ENCODE results near the gene EPB42.
"Not testable (repeated sequence)": the region's sequence is repeated elsewhere in the genome, so short reads cannot be mapped to it uniquely, and the experiment has no call there.

EPB42 gene

DNA sequence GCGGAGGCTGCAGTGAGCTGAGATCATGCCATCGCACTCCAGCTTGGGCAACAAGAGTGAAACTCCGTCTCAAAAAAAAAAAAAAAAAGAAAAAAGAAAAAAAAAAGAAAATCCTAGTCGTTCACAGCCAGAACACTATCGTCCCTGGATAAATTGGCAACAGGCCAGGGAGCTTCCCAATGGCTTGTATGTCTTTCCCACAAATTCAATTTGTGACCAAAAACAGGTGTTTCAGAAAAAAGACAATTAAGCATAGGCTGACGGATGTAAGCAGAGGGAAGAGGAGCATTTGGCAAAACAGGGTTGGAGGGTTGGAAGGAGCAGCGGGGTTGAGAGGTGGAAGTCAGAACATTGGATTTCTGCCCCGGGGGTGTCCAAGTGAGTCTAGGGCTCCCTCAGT, 8.5 kb downstream of the EPB42 start:
- DNase-seq (ENCODE audit: low read depth in 2 of 2): no peak

DNA sequence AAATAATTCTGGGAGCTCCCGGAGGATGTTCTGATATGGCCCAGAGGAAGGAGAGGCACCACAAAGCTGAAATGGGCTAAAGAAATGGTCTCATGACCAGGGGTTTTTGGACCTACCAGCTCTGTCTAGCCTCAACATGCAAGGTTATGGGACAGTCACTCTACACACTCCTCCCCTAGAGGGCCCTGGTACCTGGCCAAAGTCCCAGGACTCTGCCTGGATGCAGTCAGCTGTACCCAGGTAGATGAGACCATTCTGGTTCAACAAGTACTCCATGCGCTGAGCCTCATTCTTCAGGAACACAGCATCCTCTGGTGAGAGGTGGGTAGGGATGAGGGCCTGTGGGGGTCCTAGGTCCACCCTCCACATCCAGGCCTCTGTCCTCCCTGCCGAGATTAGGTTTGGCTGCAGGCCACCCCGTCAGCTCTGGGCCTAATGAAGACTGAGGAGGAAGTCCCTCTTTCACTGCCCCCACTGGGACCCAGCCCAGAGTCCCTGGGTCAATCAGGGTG, 9.5 kb downstream of the EPB42 start:
- DNase-seq (ENCODE audit: low read depth in 2 of 2): no peak

DNA sequence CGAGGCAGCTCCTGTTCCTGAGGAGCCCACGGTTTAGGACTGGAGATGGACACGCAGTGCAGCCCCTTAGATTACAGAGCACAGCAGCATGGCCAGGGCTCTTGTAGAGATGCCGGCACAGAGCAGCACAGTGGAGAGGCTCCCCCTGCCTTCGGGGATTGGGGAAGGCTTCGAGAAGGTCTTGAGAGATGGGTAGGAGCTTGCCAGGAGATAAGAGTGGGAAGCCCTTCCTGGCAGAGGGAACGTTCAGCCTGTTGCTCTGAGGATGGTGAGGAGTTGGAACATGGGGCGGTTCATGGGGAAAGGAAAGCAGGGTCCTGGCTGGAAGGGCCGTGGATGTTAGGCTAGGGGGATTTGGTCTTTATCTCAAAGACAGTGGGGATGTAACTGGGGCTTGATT, 10.0 kb downstream of the EPB42 start:
- DNase-seq (ENCODE audit: low read depth in 2 of 2): no peak

DNA sequence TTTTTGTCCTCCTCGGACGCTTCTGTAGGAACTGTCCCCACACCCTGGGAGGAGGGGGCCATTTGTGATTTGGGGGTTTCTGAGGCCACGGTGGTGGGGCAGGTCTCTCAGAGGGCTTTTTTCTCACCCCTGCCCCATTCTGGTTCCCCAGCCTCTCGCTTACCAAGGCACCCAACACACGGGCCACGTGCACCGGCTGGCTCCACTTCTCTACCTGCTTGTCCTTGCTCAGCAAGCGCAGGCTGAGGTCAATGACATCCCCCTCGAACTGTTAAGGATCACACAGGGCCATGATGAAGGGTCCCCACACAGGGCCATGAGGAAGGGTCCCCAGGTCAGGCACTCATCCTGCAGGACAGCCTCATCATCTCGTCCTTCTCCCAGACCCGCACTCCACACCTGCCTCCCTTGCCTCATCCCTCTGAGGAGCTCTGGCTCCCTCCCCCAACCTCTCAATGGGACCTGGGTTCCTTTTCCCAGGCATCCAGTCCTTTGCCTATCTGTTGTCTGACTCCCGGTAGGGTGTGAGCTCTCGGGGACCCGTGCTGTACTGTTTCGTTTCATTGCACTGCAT, 10.6 kb downstream of the EPB42 start:
- no peak for DNase-seq (ENCODE audit: low read depth in 2 of 2)

DNA sequence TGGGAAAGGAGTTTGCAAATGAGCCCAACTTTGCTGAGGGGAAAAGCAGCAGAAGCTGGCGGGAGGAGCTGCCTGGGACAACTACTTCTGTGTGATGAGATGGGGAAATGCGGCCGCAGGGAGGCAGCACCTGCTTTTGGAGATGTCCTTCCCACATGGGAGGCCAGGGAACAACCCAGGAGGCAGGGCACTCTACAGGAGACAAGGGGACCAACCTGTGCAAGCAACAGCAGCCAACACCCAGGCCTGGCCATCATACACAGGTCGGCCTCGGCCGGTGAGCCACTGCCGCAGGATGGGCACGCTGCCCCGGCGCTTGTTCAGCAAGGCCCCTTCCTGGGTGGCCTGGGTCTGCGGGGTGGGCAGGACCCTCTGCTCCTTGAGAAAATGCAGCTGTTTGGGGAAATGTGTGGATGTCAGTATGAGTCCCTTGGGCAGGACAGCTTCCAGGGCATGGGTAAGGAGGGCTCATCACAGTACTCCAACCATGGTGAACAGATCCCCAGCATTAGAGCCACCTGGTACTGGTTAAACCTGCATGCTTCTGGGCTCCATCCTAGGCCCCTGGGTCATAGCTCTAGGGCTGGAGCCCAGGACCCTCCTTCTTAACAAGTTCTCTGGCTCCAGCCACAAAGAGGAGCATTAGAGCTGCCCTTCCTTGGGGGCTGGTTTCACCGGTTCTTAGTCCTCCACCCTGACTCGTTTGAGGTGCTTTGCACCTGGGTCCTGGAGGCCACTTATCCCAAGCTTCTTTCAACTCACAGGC, 11.6 kb downstream of the EPB42 start:
- DNase-seq (ENCODE audit: low read depth in 2 of 2): no peak

DNA sequence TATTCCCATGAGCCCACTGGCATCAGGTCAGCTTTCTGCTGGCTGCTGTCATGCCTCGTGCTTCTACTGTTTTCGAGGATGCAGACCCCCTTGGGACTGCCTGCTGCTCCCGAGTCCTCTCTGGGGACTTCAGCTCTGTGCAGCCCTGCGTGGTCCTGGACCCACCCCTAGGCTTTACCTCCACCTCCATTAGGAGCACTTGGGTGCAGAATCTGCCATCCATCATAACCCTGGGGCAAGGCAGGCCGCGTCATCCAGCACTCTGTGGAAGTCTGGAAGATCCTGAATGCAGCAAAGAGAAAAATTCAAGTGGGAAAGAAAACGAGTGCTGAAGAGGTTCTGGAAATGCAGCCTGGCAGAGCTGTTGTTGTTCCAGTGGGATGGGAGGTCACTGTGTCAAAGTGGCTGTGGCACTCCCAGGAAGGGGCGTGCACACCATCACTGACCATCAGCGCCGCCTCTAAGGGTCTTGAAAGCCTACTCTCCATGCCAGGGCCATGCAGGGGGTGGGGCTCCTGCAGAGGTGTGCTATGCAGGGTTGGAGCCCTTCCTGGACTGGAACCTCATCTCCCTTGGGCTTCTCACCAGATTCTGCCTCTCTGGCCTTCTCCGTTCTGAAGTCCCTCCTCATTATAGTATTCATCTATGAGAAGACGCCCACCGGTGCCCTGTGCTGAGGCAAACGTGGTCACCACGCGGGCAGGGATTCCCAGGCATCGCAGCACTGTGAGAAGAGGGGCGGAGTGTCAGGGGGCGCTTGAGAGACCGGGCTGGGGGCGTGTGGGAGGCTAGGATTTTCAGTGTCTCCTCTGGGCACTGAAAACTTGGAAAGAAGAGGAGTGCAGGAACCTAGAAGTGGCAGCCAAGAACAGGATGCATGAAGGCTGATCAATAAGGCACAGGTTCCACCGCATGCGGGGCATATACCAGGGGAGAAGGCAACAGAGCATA, 12.5 kb downstream of the EPB42 start:
- no peak for DNase-seq (ENCODE audit: low read depth in 2 of 2)

DNA sequence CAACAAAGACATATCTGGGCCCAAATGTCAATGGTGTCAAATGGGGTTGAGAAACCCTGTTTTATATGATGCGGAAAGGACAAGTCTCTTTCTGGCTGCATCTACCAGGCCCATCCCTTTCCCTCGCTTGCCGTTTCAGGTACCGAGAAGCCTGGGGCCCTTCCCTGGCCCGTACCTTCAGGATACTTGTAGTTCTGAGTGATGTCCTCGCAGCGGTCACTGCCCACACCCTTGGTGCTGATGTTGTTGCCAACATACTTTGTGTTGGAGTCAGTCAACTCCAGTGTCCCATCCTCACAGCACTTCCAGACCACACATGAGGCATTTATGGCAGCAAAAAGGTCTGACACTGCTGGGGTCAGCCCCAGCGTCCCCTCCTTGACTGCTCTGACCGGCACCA, 13.8 kb downstream of the EPB42 start:
- DNase-seq (ENCODE audit: low read depth in 2 of 2): no peak

DNA sequence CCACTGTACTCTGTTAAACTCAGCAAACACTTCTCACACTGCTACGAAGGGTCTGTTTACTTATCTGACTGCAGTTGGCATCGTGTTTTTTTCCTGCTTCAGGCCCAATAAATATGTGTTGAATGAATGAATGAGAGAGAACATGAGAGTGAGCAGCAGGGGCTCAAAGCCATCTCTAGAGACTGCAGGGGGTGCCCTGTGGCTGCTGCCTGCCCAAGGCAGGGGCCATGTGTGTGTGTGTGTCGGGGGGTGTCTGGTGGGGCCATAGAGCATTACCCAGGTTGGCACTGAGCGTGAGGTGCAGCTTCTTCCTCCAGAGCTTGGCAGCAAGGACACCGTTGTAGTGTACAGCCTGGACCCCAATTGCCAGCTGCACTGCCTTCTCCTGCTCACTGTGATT, 14.8 kb downstream of the EPB42 start:
- no peak for DNase-seq (ENCODE audit: low read depth in 2 of 2)

DNA sequence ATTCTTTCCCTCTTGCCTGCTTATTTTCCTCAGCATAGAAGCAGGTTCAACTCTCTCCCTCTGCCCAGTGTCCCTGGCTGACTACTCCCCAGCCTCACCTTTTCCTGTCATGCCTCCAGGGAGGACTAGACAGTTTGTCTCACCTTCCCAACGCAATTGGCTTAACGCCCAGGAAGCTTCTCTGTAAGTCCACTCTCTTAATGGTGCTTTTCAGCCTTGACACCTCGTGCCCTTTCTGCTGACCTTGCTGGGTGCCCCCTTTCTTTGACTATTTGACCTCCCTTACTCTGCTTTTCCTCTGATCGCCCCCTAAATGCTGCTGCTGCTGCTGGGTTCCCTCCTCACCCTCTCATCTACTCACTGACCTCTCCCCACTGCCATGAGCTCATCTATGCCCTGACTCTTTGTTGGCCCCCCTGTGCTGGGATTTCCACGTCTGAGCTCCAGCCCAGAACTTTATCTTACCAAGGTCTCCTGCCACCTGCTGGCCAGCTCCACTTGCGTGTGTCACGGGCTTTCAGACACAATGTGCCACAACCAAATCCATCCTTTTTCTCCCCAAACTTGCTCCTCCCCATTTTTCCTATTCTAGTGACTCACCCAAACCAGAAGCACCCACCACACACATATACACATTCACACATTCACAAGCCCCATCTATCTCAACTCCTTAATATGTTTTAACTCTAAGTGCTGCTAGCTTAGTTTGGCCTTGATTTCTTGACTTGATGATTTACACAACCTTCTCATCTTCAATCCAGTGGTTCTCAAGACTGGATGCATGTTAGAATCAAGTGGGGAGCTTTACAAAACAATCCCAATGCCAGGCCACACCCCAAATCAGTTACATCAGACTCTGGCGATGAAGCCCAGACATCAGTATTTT, 16.6 kb downstream of the EPB42 start:
- no peak for DNase-seq (ENCODE audit: low read depth in 2 of 2)

DNA sequence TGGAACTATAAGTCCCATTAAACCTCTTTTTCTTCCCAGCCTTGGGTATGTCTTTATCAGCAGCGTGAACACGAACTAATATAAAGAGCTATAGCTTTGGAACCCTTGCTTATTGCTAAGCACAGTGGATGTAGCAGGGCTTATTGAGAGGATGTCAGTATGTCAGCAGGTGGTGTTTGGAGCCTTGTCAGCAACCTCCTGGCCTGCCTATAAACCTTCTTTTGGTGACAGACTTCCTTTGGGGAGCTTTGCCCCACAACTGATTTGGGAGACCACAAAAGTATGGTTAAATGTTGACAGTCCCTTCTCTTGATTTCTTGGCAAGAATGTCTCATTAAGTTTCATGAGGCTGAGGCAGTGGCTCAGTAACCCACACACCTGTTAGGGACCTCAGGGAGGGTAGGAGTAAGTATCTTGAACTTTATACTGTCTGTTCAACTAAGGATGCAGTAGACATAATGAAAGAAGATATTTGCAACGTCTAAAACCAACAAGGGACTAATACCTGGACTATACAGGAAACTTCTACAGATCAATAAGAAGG, 20.8 kb downstream of the EPB42 start:
- no peak for DNase-seq (ENCODE audit: low read depth in 2 of 2)

DNA sequence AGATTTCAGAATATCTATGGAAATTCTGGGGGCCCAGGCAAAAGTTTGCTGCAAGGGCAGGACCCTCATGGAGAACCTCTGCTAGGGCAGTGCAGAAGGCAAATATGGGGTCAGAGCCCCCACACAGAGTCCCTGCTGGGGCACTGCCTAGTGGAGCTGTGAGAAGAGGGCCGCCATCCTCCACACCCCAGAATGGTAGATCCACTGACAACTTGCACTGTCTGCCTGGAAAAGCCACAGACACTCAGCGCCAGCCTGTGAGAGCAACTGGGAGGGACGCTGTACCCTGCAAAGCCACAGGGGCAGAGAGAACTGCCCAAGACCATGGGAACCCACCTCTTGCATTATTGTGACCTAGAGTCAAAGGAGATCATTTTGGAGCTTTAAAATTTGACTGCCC, 21.8 kb downstream of the EPB42 start:
- DNase-seq (ENCODE audit: low read depth in 2 of 2): no peak

DNA sequence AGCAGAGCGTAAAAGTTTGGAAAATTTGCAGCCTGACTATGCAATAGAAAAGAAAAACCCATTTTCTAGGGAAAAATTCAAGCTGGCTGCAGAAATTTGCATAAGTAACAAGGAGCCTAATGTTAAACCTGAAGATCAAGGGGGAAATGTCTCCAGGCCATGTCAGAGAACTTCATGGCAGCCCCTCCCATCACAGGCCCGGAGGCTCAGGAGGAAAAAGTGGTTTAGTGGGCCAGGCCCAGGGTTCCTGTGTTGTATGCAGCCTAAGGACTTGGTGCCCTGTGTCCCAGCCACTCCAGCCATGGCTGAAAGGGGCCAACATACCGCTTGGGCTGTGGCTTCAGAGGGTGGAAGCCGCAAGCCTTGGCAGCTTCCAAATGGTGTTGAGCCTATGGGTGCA, 22.3 kb downstream of the EPB42 start:
- DNase-seq (ENCODE audit: low read depth in 2 of 2): not testable (repeated sequence)

DNA sequence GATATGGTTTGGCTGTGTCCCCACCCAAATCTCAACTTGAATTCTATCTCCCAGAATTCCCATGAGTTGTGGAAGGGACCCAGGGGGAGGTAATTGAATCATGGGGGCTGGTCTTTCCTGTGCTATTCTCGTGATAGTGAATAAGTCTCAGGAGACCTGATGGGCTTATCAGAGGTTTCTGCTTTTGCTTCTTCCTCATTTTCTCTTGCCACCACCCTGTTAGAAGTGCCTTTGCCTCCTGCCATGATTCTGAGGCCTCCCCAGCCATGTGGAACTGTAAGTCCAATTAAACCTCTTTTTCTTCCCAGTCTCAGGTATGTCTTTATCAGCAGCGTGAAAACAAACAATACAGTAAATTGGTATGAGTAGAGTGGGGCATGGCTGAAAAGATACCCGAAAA, 23.0 kb downstream of the EPB42 start:
- DNase-seq (ENCODE audit: low read depth in 2 of 2): not testable (repeated sequence)

DNA sequence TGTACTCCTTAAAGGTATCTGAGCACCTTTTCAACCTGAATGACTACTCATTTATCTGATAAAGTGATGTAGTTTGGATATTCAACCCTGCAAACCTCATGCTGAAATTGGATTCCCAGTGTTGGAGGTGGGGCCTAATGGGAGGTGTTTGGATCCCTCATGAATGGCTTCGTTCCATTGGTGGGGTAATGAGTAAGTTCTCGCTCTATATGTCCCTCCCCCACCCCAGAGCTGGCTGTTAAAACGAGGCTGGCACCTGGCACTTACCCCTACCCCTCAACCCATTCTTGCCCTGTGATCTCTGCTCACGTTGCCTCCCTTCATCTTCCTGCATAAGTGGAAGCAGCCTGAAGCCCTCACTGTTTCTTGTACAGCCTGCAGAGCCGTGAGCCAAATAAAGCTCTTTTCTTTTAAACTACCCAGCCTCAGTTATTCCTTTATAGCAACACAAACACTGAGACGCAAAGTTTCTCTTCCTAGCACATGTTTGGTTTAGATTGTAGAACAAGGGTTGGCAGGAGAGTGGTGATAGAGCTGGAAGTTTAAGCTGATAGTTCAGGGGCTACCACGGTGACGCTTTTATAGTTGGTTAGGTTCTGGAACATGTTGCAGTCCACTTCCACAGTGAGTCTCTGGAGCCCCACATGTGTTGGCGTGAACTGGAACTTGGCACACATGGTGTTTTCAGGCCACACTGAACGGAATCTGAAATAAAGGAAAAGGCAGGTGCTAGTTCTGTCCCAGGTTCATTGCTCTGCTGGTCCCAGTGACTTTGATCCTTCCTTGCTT, 23.9 kb downstream of the EPB42 start:
- DNase-seq (ENCODE audit: low read depth in 2 of 2): no peak

DNA sequence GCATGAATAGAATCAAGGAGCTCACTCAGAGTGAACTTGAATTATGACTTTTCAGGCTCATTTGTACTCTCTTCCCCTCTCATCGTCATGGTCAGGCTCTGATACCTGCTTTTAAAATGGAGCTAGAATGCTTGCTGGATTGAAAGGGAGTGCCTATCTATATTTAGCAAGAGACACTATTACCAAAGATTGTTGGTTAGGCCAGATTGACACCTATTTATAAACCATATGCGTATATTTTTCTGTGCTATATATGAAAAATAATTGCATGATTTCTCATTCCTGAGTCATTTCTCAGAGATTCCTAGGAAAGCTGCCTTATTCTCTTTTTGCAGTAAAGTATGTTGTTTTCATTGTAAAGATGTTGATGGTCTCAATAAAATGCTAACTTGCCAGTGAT, 26.0 kb downstream of the EPB42 start:
- DNase-seq (ENCODE audit: low read depth in 2 of 2): no peak

DNA sequence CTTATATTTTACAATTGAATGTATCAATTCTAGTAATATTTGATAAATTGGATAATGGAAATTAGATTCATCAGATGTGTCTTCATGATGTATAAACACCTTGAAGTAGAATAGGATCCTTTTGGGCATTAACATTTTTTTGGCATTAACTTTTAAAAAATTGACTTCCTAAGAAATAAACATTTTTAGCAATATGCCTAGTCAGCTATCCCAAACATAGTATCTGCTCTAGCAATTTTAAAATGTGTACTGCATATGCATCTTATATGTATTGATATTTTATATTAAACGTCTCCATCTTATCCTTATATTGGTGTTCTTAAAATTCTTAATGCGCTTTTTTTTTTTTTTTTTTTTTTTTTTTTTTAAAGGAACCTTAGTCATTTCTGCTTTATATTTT, 27.1 kb downstream of the EPB42 start:
- no peak for DNase-seq (ENCODE audit: low read depth in 2 of 2)

DNA sequence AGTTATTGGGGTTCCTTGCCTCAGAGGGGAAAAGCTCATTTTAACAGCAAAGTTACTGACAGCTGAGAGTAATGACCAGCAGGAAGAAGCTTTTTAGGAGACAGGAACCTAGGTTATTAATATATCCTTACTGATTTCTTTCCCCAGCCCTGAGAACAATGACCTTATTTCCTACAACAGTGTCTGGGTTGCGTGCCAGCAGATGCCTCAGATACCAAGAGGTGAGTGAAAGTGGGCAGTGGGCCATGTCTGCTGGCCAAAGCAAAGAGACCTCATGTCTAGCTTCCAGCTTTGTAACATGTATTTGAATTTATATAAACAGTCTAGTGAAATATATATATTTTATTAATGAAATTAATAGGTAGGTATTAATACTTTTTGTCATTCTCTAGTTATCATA, 30.6 kb downstream of the EPB42 start:
- DNase-seq (ENCODE audit: low read depth in 2 of 2): no peak

DNA sequence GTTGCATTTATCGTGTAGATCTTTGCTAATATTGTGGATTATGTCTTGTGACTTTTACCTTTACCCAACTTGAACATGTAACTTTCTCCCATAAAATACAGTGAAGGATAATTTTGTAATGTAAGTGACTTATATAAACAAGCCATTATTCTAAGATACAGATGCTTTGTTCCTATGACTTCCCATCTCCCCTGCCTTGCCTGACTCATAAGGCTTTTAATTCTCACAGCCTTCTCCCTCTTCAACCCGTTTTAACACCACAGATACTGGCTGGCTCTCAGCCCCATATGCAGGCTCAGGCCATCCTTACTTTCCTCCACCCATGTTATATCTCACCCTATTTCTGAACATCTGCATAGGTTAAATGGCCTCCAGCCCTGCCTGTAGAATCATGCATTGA, 31.5 kb downstream of the EPB42 start:
- DNase-seq (ENCODE audit: low read depth in 2 of 2): no peak

DNA sequence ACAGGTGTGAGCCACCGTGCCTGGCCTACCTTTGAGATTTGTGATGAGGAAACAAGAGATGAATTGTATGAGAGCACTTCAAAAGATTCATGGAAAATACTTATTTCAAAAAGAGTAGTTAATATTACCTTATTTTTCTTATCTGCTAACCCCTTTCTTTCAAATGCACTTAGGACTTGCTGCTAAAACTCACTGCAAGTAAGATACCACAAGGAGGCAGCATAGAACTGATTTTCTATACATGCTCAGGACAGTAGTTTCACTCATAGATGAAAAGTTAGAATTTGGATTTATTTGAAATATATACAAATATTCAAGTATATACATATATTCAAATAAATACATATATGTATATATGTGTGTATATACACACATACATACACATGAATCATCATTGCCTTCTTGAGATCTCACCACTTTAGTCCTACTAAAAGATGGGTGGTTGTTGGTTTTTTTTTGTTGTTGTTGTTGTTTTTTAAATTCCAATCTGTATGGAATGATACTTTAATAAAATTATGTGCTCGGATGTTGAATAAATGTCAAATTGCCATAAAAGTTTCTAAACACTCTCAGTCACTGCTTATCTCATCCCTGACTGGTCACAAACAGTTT, 33.2 kb downstream of the EPB42 start:
- no peak for DNase-seq (ENCODE audit: low read depth in 2 of 2)

DNA sequence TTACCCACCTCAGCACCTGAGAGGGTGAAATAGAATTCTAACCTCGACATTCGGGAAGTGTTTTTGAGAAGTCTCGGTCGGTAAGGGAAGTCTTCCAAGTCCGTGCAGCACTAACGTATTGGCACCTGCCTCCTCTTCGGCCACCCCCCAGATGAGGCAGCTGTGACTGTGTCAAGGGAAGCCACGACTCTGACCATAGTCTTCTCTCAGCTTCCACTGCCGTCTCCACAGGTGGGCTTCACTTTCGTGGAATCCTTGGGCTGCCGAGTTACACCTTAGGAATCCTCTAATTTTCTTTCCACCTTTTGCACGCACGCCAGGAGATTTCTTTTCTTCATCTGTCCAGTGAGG, 34.8 kb downstream of the EPB42 start:
- DNase-seq (ENCODE audit: low read depth in 2 of 2): no peak

All from stimulated activated CD4-positive, alpha-beta T cell treated with anti-CD3 and anti-CD28 coated beads, Interleukin-1b, Interleukin-23, amount 100 ng/mL, for 1 hour (primary cell).